Progenitor cell of endocrine pancreas (in vitro differentiated cells): ENCODE measurements around the gene TUBGCP6. TPM values are rescaled to one million over a fixed set of nuclear protein-coding genes. Genes with fewer than 3 reads are reported as not detected.

Experiments used
- DNase-seq: peaks from one replicate; pipeline ENCODE4 v3.0.0; 2021; ENCODE audit warnings: low spot score; ENCODE audit not compliant: unreplicated experiment
- H3K27ac Mint-ChIP-seq: 2 replicates; pipeline ENCODE4 v1.8.0; 2021; ENCODE audit warnings: mild to moderate bottlenecking, moderate library complexity, mixed read lengths
- H3K27me3 Mint-ChIP-seq: 2 replicates; pipeline ENCODE4 v1.8.0; 2021; ENCODE audit warnings: mixed read lengths
- H3K36me3 Mint-ChIP-seq: 2 replicates; pipeline ENCODE4 v1.8.0; 2022; ENCODE audit warnings: mixed read lengths; ENCODE audit not compliant: insufficient read depth
- H3K4me1 Mint-ChIP-seq: 2 replicates; pipeline ENCODE4 v1.8.0; 2021; ENCODE audit warnings: low read depth, mixed read lengths
- H3K4me3 Mint-ChIP-seq: 2 replicates; pipeline ENCODE4 v1.8.0; 2021; ENCODE audit warnings: low read depth, mild to moderate bottlenecking, moderate library complexity, mixed read lengths
- H3K9me3 Mint-ChIP-seq: 2 replicates; pipeline ENCODE4 v1.8.0; 2021; ENCODE audit warnings: low read depth, mixed read lengths
- CTCF ChIP-seq: fragments of 200-600 bp; sonication (generic); IDR thresholded peaks from one replicate; pipeline ENCODE4 v1.5.0; 2021; ENCODE audit warnings: antibody characterized with exemption, mild to moderate bottlenecking; ENCODE audit not compliant: unreplicated experiment
- total RNA-seq: library from RNA; stranded (reverse); gene quantifications from 2 replicates; pipeline ENCODE4 v1.2.1, GENCODE V29; 2021

The TUBGCP6 gene
- total RNA-seq, 1 donor from 2014 or later: 70.9 TPM

GRCh38 chr22:50178871-50179869, 65.7 kb downstream of the TUBGCP6 start:
- Mint-ChIP-seq H3K4me1 (peaks cover 1% of the 10 kb centered on the region), H3K36me3 (peaks cover 6% of the 10 kb centered on the region), H3K9me3 (no peaks in the 10 kb centered on the region), H3K27me3 (no peaks in the 10 kb centered on the region), H3K4me3 (no peak overlapping the region), H3K27ac (no peak overlapping the region)
- TF ChIP-seq CTCF: no peak
- DNase-seq: no peak

- no peak for TF ChIP-seq CTCF
- no peaks in the 10 kb centered on the region for H3K27me3 Mint-ChIP-seq
- DNase-seq: no peak
- no peak overlapping the region for H3K27ac Mint-ChIP-seq
- no peaks in the 10 kb centered on the region for H3K9me3 Mint-ChIP-seq
- H3K4me1 Mint-ChIP-seq: peaks cover 1% of the 10 kb centered on the region
- peaks cover 6% of the 10 kb centered on the region for H3K36me3 Mint-ChIP-seq
- H3K4me3 Mint-ChIP-seq: no peak overlapping the region
These were observed 66.4 kb downstream of the TUBGCP6 start for GRCh38 chr22:50178471-50178864.

- Mint-ChIP-seq H3K27ac (no peak overlapping the region), H3K36me3 (peaks cover 6% of the 10 kb centered on the region), H3K9me3 (no peaks in the 10 kb centered on the region), H3K4me3 (no peak overlapping the region), H3K4me1 (peaks cover 1% of the 10 kb centered on the region), H3K27me3 (no peaks in the 10 kb centered on the region)
- TF ChIP-seq CTCF: no peak
- no peak for DNase-seq
These were observed 67.0 kb downstream of the TUBGCP6 start for GRCh38 chr22:50177537-50178470.

- TF ChIP-seq CTCF: no peak
- no peak overlapping the region for H3K27ac Mint-ChIP-seq
- DNase-seq: no peak
- H3K36me3 Mint-ChIP-seq: peaks cover 6% of the 10 kb centered on the region
- no peaks in the 10 kb centered on the region for H3K9me3 Mint-ChIP-seq
- H3K4me1 Mint-ChIP-seq: peaks cover 1% of the 10 kb centered on the region
- H3K27me3 Mint-ChIP-seq: no peaks in the 10 kb centered on the region
- H3K4me3 Mint-ChIP-seq: no peak overlapping the region
These were observed 67.8 kb downstream of the TUBGCP6 start for GRCh38 chr22:50176850-50177536.
